Measurements from ENCODE around the gene FADS6.
A peak's percentile ranks its signal among the peaks of the same experiment; 100 is the strongest.

Gene FADS6

GRCh38 chr17:74864866-74865395 lies 28.5 kb downstream of the FADS6 start:
- peak; percentile 51 for DNase-seq

GRCh38 chr17:74864297-74864865 lies 29.1 kb downstream of the FADS6 start:
- DNase-seq: no peak

DNA sequence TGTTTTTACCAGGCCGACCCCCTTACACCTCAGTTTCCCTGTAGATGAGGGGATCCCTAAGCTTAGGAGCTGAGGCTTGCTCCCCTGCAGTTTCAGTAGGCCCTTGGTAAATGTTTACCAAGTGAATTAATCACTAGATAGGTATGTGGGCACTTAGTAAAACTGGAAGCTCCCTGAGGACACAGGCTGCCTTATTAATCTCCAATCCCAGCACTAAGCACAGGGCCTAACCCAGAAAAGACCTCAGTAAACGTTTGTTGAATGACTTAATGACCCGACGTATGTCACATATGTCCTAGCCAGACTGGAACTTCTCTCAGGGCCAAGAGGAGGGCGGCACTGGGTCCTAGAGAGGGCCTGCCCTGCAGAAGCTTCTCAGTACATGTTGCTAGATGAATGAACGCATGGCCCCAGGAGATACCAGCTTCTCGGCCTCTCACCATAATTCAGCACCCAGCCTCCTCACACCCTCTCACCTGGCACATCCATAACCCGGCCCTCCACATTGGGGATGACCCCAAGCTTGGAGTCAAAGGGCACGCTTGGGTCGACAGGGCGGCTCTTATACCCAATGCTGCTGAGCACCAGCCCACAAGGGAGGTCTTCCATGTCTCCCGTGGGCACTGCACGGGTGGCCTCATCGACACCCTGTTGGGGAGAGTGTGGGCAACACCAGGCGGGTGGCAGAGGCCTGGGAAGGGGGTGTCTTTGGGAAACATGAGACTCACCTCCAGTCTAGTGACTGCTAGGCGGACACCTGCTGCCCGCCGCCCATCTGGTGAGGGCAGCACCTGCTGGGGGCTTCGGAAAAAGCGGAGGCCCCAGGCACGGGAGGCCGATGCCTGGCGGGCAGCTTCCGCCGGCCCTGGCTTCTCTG lies 29.8 kb downstream of the FADS6 start:
- no peak for DNase-seq

- no peak for DNase-seq
Measured at GRCh38 chr17:74862919-74863318, 30.5 kb downstream of the FADS6 start.

- DNase-seq: no peak
Measured at GRCh38 chr17:74862108-74862901, 31.1 kb downstream of the FADS6 start.

GRCh38 chr17:74861662-74862107 lies 31.7 kb downstream of the FADS6 start:
- DNase-seq: no peak

DNA sequence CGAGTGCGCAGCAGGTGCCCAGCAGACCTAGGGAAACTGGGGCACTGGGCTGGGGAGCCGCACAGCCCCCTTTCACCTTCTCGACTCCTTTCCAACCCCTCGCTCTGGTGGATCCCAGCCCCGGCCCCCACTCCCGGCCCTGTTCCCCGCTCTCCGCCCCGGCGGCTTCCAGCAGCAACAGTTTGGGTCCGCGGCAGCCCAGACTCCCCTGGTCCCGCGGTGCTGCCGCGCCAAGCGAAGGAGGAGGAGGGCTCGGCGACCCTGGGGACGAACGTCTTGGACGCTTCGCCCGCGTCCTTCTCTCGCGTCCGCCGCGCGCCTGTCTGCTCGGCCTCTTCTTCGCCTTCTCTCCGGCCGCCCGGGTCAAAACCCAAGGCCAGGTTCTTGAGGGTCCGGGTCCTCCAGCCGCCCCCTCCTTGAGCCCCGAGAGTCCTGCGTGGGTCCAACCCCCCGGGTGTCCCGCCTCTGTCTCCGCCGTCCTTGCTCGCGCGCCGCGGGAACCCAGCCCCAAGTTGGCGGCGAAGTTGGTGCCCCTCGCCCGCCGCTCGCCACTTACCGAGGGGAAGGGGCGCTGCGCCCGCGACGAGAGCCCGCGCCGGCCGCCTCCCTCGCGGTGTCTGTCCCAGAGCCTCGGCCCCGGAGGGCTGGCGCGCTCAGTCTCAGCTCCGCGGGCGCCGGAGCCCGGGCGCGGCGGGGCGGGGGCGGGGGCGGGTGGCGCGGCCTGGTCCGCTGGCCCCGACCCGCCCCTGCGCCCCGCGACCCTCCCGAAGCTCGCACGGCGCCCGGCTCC lies 32.4 kb downstream of the FADS6 start:
- DNase-seq: no peak

GRCh38 chr17:74860229-74860871 lies 33.1 kb downstream of the FADS6 start:
- no peak for DNase-seq

DNA sequence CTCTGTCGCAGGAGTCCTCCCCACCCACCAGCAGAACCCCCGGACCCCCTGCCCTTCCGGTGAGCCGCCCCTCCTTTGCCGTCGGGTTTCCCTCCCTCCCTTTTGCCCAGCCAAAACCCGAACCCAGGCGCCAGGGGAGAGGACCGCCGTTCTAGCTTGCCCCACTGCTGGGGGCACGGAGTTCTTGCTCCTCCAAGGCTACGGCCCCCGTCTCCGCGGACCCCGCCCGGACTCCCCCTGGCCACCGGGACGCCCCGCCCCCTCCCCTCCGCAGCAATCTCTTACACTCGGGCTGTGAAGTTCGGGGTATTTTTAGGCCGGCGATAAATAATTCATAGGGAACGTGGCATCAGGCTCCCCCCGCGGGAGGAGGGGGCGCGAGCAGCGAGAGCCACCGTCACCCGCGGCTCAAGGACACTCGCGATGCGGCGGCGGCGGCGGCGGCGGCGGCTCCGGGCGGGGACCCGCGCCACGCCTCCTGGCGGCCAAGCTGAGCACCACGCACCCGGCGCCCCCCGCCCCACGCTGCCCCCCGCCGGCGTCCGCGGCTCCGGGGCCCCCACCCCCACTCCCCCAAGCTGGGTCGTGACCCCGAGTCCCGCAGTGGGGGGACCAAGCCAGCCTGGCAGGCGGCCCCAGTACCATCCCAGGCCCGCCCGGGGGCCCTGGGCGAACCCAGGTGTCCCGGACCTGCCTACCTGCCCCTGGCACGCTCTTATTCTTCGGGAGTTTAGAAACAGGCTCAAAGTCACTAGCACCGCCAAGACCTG lies 33.8 kb downstream of the FADS6 start, which contains the start of gene GRIN2C:
Gene GRIN2C, minus strand, starts transcription at position 427 of the 770 bp plus-strand sequence. CDS start 4,793 bp downstream, outside the sequence.
- no peak for DNase-seq

- DNase-seq: no peak
Measured at GRCh38 chr17:74858672-74859458, 34.6 kb downstream of the FADS6 start.

DNA sequence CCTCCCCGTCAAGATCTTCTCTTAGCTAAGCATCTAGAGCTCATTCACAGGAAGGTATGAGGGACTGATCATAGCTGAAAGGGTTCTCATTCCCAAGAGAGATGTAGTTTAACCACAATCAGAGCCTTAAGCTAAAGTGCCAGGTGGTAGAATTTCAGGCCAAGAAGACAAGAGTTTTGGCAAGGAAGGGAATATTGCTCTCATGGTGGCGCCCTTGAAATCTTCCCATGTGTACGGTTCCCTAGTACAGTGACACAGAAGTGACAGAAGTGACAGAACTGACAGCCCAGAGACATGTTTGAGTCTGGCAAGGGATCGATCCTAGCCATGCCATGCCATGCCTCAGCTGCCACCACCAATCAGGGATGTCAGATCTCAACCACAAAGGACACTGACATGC lies 36.2 kb downstream of the FADS6 start:
- DNase-seq: no peak

DNA sequence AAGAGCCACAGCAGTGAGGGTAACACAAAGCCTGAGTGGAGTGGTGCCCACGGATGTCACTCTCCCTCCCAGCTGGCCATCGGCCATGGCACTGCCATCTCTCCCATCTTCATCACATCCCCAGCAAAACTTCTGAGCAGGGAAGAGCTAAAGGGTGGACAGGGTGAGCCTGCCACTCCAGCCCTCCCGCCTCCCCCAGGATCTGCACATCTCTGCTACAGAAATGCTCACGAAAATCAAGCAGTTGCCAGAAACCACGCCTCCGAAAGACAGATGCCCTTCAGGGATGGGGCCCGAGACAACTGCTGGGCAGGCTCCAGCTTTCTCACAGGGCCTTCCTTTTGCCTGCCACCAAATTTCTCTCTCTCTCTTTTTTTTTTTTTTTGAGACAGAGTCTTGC lies 37.3 kb downstream of the FADS6 start:
- DNase-seq: no peak

- no peak for DNase-seq
Measured at GRCh38 chr17:74855323-74855722, 38.1 kb downstream of the FADS6 start.

DNA sequence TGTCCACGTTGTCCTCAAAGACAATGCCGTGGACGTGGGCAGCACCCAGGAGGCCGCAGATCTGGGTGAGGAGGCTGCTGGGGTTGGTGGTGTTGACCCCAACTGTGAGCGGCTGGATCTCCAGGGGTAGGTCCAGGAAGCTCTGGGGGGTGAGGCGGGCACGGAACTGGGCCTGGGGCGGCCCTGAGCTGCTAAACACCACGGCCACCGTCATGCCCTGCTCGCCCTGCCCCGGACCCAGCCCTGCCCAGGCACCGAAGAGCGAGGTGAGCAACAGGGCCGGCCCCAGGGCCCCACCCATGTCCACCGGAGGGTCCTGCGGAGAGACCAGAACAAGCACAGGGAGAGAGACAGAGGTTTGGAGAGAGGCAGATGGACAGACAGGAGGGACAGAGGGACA lies 38.6 kb downstream of the FADS6 start:
- DNase-seq: no peak

DNA sequence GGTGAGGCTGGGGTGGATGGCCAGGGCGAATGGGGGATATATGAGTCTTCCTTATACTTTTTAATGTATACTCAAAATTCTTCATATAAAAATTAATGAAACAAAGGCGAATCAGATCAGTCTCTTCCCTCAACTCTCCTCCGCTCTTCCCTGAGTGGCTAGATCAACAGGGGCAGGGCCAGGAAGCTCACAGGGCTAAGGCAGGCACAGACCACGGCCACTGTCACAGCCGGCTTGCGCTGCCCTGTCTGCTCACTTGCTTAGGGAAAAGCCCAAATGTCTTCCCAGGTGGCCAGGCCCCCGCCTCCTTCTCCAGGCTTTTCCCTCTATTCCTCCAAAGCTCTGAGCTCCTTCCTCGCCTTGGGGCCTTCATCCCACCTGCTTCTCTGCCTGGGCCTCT lies 39.8 kb downstream of the FADS6 start:
- DNase-seq: no peak

DNA sequence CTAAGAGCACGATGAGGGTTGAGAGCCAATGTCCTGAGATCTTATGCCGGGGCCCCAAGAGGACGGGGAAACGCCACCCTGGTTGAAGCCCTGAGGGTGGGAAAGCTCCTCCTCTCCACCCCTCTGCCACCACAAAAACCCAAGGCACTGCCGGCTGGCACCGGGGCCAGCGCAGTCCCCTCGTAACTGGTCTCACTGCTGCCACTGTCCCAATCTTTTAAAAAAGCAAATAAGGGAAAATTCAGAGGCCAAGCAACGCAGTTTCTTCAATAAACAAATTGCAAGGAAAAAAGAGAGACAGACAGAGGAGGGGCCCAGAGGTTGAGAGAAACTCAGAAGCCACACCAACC lies 40.4 kb downstream of the FADS6 start:
- DNase-seq: no peak

DNA sequence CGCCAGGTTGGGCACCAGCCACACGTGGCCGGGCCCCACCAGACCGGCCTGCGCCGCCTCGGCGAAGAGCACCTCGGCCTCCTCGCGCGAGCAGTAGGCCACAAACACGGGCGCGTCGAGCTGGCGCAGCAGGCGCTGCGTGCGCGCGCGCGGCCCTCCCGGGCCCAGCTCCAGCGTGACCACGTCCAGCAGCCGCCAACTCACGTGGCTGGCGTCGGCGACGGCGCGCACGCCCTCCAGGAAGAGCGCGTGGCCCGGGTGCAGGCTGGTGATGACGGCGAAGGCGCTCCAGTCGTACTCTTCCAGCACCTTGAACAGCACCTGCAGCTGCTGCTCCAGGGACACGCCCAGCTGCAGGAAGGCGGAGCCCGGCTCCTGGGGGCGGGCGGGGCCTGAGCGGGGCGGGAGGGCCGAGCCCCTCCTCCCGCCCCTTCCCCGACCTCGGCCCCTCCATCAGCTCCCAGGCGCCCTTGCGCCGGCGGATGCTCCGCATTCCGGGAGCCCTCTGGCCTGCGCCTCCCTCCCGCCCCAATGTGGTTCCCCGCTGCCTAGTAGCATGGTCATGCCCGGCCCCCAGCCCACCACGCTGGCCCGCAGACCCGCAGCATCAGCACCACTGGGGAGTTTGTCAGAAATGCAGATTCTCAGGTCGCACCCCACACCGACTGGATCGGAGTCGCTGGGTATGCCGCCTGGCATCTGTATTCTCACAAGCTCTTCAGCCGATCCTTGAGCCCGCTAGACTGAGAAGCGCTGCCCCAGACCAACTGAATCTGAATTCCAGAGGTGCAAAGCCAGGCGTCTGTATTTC lies 41.0 kb downstream of the FADS6 start:
- DNase-seq: no peak

GRCh38 chr17:74851612-74852236 lies 41.7 kb downstream of the FADS6 start:
- DNase-seq: no peak

GRCh38 chr17:74850914-74851313 lies 42.5 kb downstream of the FADS6 start:
- DNase-seq: no peak

Data from kidney glomerular epithelial cell (primary cell).